Measurements from ENCODE around the gene CDH4. TPM values are rescaled to one million over a fixed set of nuclear protein-coding genes. Genes with fewer than 3 reads are reported as not detected.

Gene CDH4
- total and polyA plus RNA-seq, 8 donors = under 0.01 to 2.2 (median 0.11) TPM; not detected in 2

GRCh38 chr20:61569825-61570224, 317.8 kb downstream of the CDH4 start:
- H3K36me3 ChIP-seq = no peaks in the 10 kb centered on the region
- H3K27me3 ChIP-seq = peaks cover 0 to 42% (median 0%) of the 10 kb centered on the region in 3 donors
- H3K9me3 ChIP-seq = no peaks in the 10 kb centered on the region
- no peaks in the 10 kb centered on the region for H3K4me1 ChIP-seq
- H3K27ac ChIP-seq = no peak overlapping the region
- no peak overlapping the region for H3K4me3 ChIP-seq
- TF ChIP-seq EP300 (IDR thresholded peaks at IDR 0.05) (no peak), CTCF (IDR thresholded peaks at IDR 0.05) (no peak), POLR2A (IDR thresholded peaks at IDR 0.05) (no peak), POLR2AphosphoS5 (IDR thresholded peaks at IDR 0.05) (no peak)
- intact Hi-C loops (cut with DNase I; ENCODE audit: low total_unique reads) = no loop called here
- WGBS, 5 donors = 87 to 92% (median 90%) methylated on average over 10 of the region's 10 CpGs
- DNase-seq = no peak

- Histone ChIP-seq H3K4me3 (no peak overlapping the region), H3K36me3 (no peaks in the 10 kb centered on the region), H3K9me3 (no peaks in the 10 kb centered on the region), H3K4me1 (no peaks in the 10 kb centered on the region), H3K27ac (no peak overlapping the region), H3K27me3 (peaks cover 0 to 42% (median 0%) of the 10 kb centered on the region in 3 donors)
- no peak for DNase-seq
- 76 to 85% (median 82%) methylated on average over 12 to 14 of the region's 14 CpGs for WGBS, 5 donors
- TF ChIP-seq CTCF (IDR thresholded peaks at IDR 0.05) (no peak), POLR2A (IDR thresholded peaks at IDR 0.05) (no peak), EP300 (IDR thresholded peaks at IDR 0.05) (no peak), POLR2AphosphoS5 (IDR thresholded peaks at IDR 0.05) (no peak)
- intact Hi-C loops (cut with DNase I; ENCODE audit: low total_unique reads) = no loop called here
Measured at GRCh38 chr20:61570646-61571195, 318.7 kb downstream of the CDH4 start.

GRCh38 chr20:61571221-61571620, 319.2 kb downstream of the CDH4 start:
- Histone ChIP-seq H3K4me3 (no peak overlapping the region), H3K27ac (no peak overlapping the region), H3K36me3 (no peaks in the 10 kb centered on the region), H3K4me1 (no peaks in the 10 kb centered on the region), H3K27me3 (peaks cover 0 to 42% (median 0%) of the 10 kb centered on the region in 3 donors), H3K9me3 (no peaks in the 10 kb centered on the region)
- intact Hi-C loops (cut with DNase I; ENCODE audit: low total_unique reads) = no loop called here
- WGBS, 5 donors = 83 to 94% (median 86%) methylated on average over 4 to 9 of the region's 9 CpGs
- TF ChIP-seq POLR2A (IDR thresholded peaks at IDR 0.05) (no peak), CTCF (IDR thresholded peaks at IDR 0.05) (no peak), POLR2AphosphoS5 (IDR thresholded peaks at IDR 0.05) (no peak), EP300 (IDR thresholded peaks at IDR 0.05) (no peak)
- DNase-seq = no peak

GRCh38 chr20:61571916-61572711, 320.1 kb downstream of the CDH4 start:
- no peaks in the 10 kb centered on the region for H3K4me1 ChIP-seq
- H3K9me3 ChIP-seq = no peaks in the 10 kb centered on the region
- H3K27me3 ChIP-seq = peaks cover 0 to 42% (median 0%) of the 10 kb centered on the region in 3 donors
- WGBS, 5 donors = 64 to 73% (median 69%) methylated on average over 13 of the region's 13 CpGs
- intact Hi-C loops (cut with DNase I; ENCODE audit: low total_unique reads) = no loop called here
- H3K27ac ChIP-seq = no peak overlapping the region
- no peak overlapping the region for H3K4me3 ChIP-seq
- H3K36me3 ChIP-seq = no peaks in the 10 kb centered on the region
- TF ChIP-seq EP300 (IDR thresholded peaks at IDR 0.05) (no peak), POLR2A (IDR thresholded peaks at IDR 0.05) (no peak), CTCF (IDR thresholded peaks at IDR 0.05) (no peak)
- DNase-seq = no peak
